GM21528 (cell line): ENCODE data around the gene SYNRG.

Source experiments
- ATAC-seq: cut with Tn5 transposase; IDR thresholded peaks from one replicate; pipeline ENCODE4 v1.9.1; 2021; ENCODE audit warnings: mild to moderate bottlenecking, moderate library complexity; ENCODE audit not compliant: unreplicated experiment, low FRiP score

The SYNRG gene

GRCh38 chr17:37480427-37480826 is 128.8 kb downstream of the SYNRG start:
- ATAC-seq, result no peak

- ATAC-seq, result no peak
Observed at GRCh38 chr17:37479025-37479424, 130.2 kb downstream of the SYNRG start.

GRCh38 chr17:37478187-37478586 is 131.0 kb downstream of the SYNRG start:
- ATAC-seq, result no peak

- no peak for ATAC-seq
Observed at GRCh38 chr17:37476431-37477120, 132.6 kb downstream of the SYNRG start.

- no peak for ATAC-seq
Observed at GRCh38 chr17:37475731-37476420, 133.3 kb downstream of the SYNRG start.

GRCh38 chr17:37470181-37470580 is 139.0 kb downstream of the SYNRG start:
- no peak for ATAC-seq

GRCh38 chr17:37466471-37466870 is 142.7 kb downstream of the SYNRG start:
- ATAC-seq, result no peak

GRCh38 chr17:37465069-37465616 is 144.1 kb downstream of the SYNRG start:
- ATAC-seq, result no peak
